WTC11 (cell line): ENCODE measurements around the gene DNM1L. TPM values are rescaled to one million over a fixed set of nuclear protein-coding genes. Genes with fewer than 3 reads are reported as not detected.

Source experiments
- ATAC-seq: fragments of 200-7000 bp; cut with Tn5 transposase; 2 replicates; pipeline ENCODE4 v1.10.0; 2021; ENCODE audit warnings: mild to moderate bottlenecking, moderate library complexity
- CTCF ChIA-PET: fragments of 300-600 bp; sonication (Branson Sonifier 250); formaldehyde crosslinking; loops from one replicate; lab custom pipeline; 2021; ENCODE audit warnings: antibody characterized with exemption; lab: Charles Lee
- POLR2A ChIA-PET: fragments of 350-600 bp; sonication (Branson Sonifier 250); formaldehyde crosslinking; loops from one replicate; lab custom pipeline; 2021; ENCODE audit warnings: antibody characterized with exemption; lab: Charles Lee
- DNase-seq: peaks from one replicate; pipeline ENCODE4 v3.0.0; 2021; ENCODE audit warnings: low spot score
- H3K27ac Mint-ChIP-seq: 2 replicates; pipeline ENCODE4 v1.8.0; 2021; ENCODE audit warnings: mixed read lengths
- H3K27me3 Mint-ChIP-seq: 2 replicates; pipeline ENCODE4 v1.8.0; 2021; ENCODE audit warnings: low read depth, mild to moderate bottlenecking, moderate library complexity, mixed read lengths
- H3K36me3 Mint-ChIP-seq: 2 replicates; pipeline ENCODE4 v1.8.0; 2021; ENCODE audit warnings: mixed read lengths
- H3K4me1 Mint-ChIP-seq: 2 replicates; pipeline ENCODE4 v1.8.0; 2022; ENCODE audit warnings: mixed read lengths
- H3K4me3 Mint-ChIP-seq: 2 replicates; pipeline ENCODE4 v1.8.0; 2021; ENCODE audit warnings: mild to moderate bottlenecking, moderate library complexity, mixed read lengths
- H3K9me3 Mint-ChIP-seq: 2 replicates; pipeline ENCODE4 v1.8.0; 2021; ENCODE audit warnings: mixed read lengths
- ATF1 ChIP-seq: sonication (generic); formaldehyde crosslinking; IDR thresholded peaks from 2 replicates; pipeline ENCODE4 v1.8.1; 2023; ENCODE audit warnings: mild to moderate bottlenecking, moderate library complexity, missing genetic modification reagents
- CREB1 ChIP-seq: sonication (generic); formaldehyde crosslinking; IDR thresholded peaks from 2 replicates; pipeline ENCODE4 v1.8.0; 2023; ENCODE audit warnings: mild to moderate bottlenecking, missing genetic modification reagents
- E2F4 ChIP-seq: sonication (generic); formaldehyde crosslinking; IDR thresholded peaks from 2 replicates; pipeline ENCODE4 v1.8.1; 2022; ENCODE audit warnings: low read depth, mild to moderate bottlenecking, moderate library complexity, missing genetic modification reagents, borderline replicate concordance
- ERG ChIP-seq: fragments of 250-450 bp; sonication (Bioruptor Pico); IDR thresholded peaks from 2 replicates; pipeline ENCODE4 v1.8.0; 2021; ENCODE audit warnings: mild to moderate bottlenecking
- ESRRA ChIP-seq: sonication (generic); formaldehyde crosslinking; IDR thresholded peaks from 2 replicates; pipeline ENCODE4 v1.8.1; 2022; ENCODE audit warnings: mild to moderate bottlenecking, missing genetic modification reagents, borderline replicate concordance
- GRHL2 ChIP-seq: fragments of 250-450 bp; sonication (Bioruptor Pico); IDR thresholded peaks from 2 replicates; pipeline ENCODE4 v1.8.0; 2022; ENCODE audit warnings: mild to moderate bottlenecking, moderate library complexity; ENCODE audit not compliant: insufficient replicate concordance, severe bottlenecking
- GTF2I ChIP-seq: fragments of 250-450 bp; sonication (Bioruptor Pico); conservative IDR thresholded peaks from 2 replicates; pipeline ENCODE4 v1.4.0; 2021; ENCODE audit warnings: mild to moderate bottlenecking
- JAZF1 ChIP-seq: fragments of 250-450 bp; sonication (Bioruptor Pico); IDR thresholded peaks from 2 replicates; pipeline ENCODE4 v1.9.0; 2021; ENCODE audit warnings: moderate library complexity, mild to moderate bottlenecking, inconsistent platforms
- NFYB ChIP-seq: sonication (generic); formaldehyde crosslinking; conservative IDR thresholded peaks from 2 replicates; pipeline ENCODE4 v1.8.0; 2022; ENCODE audit warnings: low read depth, missing genetic modification reagents
- NR1H2 ChIP-seq: sonication (generic); formaldehyde crosslinking; IDR thresholded peaks from 2 replicates; pipeline ENCODE4 v1.9.0; 2021; ENCODE audit warnings: mild to moderate bottlenecking, moderate library complexity, missing genetic modification reagents
- TCF7 ChIP-seq: sonication (generic); formaldehyde crosslinking; IDR thresholded peaks from 2 replicates; pipeline ENCODE4 v1.8.0; 2022; ENCODE audit warnings: mild to moderate bottlenecking, low read depth, missing genetic modification reagents, moderate library complexity
- ZNF138 ChIP-seq: sonication (generic); formaldehyde crosslinking; conservative IDR thresholded peaks from 2 replicates; pipeline ENCODE4 v1.8.1; 2022; ENCODE audit warnings: mild to moderate bottlenecking, moderate library complexity, missing genetic modification reagents
- ZNF219 ChIP-seq: sonication (generic); formaldehyde crosslinking; IDR thresholded peaks from 2 replicates; pipeline ENCODE4 v1.8.0; 2023; ENCODE audit warnings: missing genetic modification reagents, mild to moderate bottlenecking, borderline replicate concordance
- ZNF232 ChIP-seq: sonication (generic); formaldehyde crosslinking; IDR thresholded peaks from 2 replicates; pipeline ENCODE4 v1.8.0; 2022; ENCODE audit warnings: mild to moderate bottlenecking, missing genetic modification reagents
- ZNF671 ChIP-seq: fragments of 250-450 bp; sonication (Bioruptor Pico); IDR thresholded peaks from 2 replicates; pipeline ENCODE4 v1.8.0; 2021; ENCODE audit warnings: mild to moderate bottlenecking
- total RNA-seq: library from RNA; stranded (reverse); gene quantifications from 3 replicates; pipeline ENCODE4 v1.2.3, GENCODE V29; 2021
- TF ChIP-seq, protein P1 (sequence below): sonication (generic); formaldehyde crosslinking; IDR thresholded peaks from 2 replicates; pipeline ENCODE4 v1.8.0; 2022; ENCODE audit warnings: mild to moderate bottlenecking, missing genetic modification reagents
- TF ChIP-seq, protein P2 (sequence below): sonication (generic); formaldehyde crosslinking; IDR thresholded peaks from 2 replicates; pipeline ENCODE4 v1.8.1; 2022; ENCODE audit warnings: mild to moderate bottlenecking, moderate library complexity, missing genetic modification reagents
- TF ChIP-seq, protein P3 (sequence below): sonication (generic); formaldehyde crosslinking; IDR thresholded peaks from 2 replicates; pipeline ENCODE4 v1.8.1; 2023; ENCODE audit warnings: mild to moderate bottlenecking, missing genetic modification reagents
- TF ChIP-seq, protein P4 (sequence below): sonication (generic); formaldehyde crosslinking; IDR thresholded peaks from 2 replicates; pipeline ENCODE4 v1.8.0; 2023; ENCODE audit warnings: missing genetic modification reagents

The DNM1L gene
- total RNA-seq, 1 experiment from 2014 or later = 74.3 TPM

GRCh38 chr12:32765906-32766305 lies 86.8 kb downstream of the DNM1L start:
- DNase-seq (no peak), ATAC-seq (no peak)
- CTCF ChIA-PET = no interaction called here
- Mint-ChIP-seq H3K4me1 (peaks cover 6% of the 10 kb centered on the region; the same call in 1 of the 2 replicates), H3K27ac (no peak overlapping the region), H3K36me3 (no peaks in the 10 kb centered on the region), H3K27me3 (no peaks in the 10 kb centered on the region), H3K4me3 (no peak overlapping the region), H3K9me3 (no peaks in the 10 kb centered on the region)
- TF ChIP-seq ATF1 (CRISPR knock-in tag) (no peak), NR1H2 (CRISPR knock-in tag) (no peak), JAZF1 (no peak)
- POLR2A ChIA-PET = no interaction called here

DNA sequence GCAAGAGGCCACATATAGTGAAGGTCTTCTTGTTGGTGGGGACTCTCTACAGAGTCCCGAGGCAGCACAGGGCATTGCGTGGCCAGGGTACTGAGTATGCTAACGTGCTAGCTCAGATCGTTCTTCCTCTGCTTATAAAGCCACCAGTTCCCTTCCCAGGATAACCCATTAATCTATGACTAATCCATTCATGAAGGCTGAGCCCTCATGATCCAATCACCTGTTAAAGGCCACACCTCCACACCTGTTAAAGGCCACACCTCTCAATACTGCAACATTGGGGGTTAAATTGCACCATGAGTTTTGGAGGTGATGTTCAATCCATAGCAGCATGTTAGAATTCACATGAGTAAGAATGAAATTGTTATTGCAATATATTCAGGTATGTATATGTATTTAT lies 89.4 kb downstream of the DNM1L start:
- CTCF ChIA-PET = interaction anchor here (2.4 kb wide), 1 partner anchor 12 kb away, joined by 17 read pairs; the partner anchor contains the start of gene YARS2
- Mint-ChIP-seq H3K27ac (no peak overlapping the region), H3K9me3 (no peaks in the 10 kb centered on the region), H3K27me3 (no peaks in the 10 kb centered on the region), H3K4me3 (no peak overlapping the region), H3K4me1 (peaks cover 6% of the 10 kb centered on the region; the same call in 1 of the 2 replicates), H3K36me3 (no peaks in the 10 kb centered on the region)
- POLR2A ChIA-PET = no interaction called here
- DNase-seq (no peak), ATAC-seq (peak; percentile 20; the same call in 1 of the 2 replicates)
- no peak for TF ChIP-seq GRHL2
- no peak for TF ChIP-seq ZNF138 (CRISPR knock-in tag)
- no peak for TF ChIP-seq TCF7
- TF ChIP-seq, protein P1, sequence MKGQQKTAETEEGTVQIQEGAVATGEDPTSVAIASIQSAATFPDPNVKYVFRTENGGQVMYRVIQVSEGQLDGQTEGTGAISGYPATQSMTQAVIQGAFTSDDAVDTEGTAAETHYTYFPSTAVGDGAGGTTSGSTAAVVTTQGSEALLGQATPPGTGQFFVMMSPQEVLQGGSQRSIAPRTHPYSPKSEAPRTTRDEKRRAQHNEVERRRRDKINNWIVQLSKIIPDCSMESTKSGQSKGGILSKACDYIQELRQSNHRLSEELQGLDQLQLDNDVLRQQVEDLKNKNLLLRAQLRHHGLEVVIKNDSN (CRISPR knock-in tag) = no peak
- TF ChIP-seq, protein P2, sequence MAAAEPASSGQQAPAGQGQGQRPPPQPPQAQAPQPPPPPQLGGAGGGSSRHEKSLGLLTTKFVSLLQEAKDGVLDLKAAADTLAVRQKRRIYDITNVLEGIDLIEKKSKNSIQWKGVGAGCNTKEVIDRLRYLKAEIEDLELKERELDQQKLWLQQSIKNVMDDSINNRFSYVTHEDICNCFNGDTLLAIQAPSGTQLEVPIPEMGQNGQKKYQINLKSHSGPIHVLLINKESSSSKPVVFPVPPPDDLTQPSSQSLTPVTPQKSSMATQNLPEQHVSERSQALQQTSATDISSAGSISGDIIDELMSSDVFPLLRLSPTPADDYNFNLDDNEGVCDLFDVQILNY (CRISPR knock-in tag) = no peak
- no peak for TF ChIP-seq E2F4
- TF ChIP-seq, protein P3, sequence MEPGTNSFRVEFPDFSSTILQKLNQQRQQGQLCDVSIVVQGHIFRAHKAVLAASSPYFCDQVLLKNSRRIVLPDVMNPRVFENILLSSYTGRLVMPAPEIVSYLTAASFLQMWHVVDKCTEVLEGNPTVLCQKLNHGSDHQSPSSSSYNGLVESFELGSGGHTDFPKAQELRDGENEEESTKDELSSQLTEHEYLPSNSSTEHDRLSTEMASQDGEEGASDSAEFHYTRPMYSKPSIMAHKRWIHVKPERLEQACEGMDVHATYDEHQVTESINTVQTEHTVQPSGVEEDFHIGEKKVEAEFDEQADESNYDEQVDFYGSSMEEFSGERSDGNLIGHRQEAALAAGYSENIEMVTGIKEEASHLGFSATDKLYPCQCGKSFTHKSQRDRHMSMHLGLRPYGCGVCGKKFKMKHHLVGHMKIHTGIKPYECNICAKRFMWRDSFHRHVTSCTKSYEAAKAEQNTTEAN (CRISPR knock-in tag) = no peak
- no peak for TF ChIP-seq ESRRA (CRISPR knock-in tag)
- no peak for TF ChIP-seq ZNF232
- TF ChIP-seq ZNF671 (CRISPR knock-in tag) = no peak
- no peak for TF ChIP-seq CREB1
- no peak for TF ChIP-seq ATF1 (CRISPR knock-in tag)
- TF ChIP-seq ERG = no peak
- TF ChIP-seq GTF2I (CRISPR knock-in tag) = no peak
- TF ChIP-seq ZNF219 (CRISPR knock-in tag) = no peak
- no peak for TF ChIP-seq JAZF1
- TF ChIP-seq, protein P4, sequence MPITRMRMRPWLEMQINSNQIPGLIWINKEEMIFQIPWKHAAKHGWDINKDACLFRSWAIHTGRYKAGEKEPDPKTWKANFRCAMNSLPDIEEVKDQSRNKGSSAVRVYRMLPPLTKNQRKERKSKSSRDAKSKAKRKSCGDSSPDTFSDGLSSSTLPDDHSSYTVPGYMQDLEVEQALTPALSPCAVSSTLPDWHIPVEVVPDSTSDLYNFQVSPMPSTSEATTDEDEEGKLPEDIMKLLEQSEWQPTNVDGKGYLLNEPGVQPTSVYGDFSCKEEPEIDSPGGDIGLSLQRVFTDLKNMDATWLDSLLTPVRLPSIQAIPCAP (CRISPR knock-in tag) = no peak
- TF ChIP-seq NFYB (CRISPR knock-in tag) = no peak
